GM19324 (cell line): ENCODE results near the gene UNK.

ENCODE experiments used
- ATAC-seq: cut with Tn5 transposase; IDR thresholded peaks from one replicate; pipeline ENCODE4 v1.9.1; 2021; ENCODE audit warnings: mild to moderate bottlenecking, moderate library complexity; ENCODE audit not compliant: unreplicated experiment, low FRiP score

UNK gene

GRCh38 chr17:75784473-75785015 lies at the start of gene UNK:
TSS of gene UNK (plus strand) at chr17:75784806. CDS start at chr17:75784881, 75 bp downstream.
- ATAC-seq: peak; percentile 70

GRCh38 chr17:75736173-75736835 lies 48.3 kb upstream of the UNK start:
- no peak for ATAC-seq

DNA sequence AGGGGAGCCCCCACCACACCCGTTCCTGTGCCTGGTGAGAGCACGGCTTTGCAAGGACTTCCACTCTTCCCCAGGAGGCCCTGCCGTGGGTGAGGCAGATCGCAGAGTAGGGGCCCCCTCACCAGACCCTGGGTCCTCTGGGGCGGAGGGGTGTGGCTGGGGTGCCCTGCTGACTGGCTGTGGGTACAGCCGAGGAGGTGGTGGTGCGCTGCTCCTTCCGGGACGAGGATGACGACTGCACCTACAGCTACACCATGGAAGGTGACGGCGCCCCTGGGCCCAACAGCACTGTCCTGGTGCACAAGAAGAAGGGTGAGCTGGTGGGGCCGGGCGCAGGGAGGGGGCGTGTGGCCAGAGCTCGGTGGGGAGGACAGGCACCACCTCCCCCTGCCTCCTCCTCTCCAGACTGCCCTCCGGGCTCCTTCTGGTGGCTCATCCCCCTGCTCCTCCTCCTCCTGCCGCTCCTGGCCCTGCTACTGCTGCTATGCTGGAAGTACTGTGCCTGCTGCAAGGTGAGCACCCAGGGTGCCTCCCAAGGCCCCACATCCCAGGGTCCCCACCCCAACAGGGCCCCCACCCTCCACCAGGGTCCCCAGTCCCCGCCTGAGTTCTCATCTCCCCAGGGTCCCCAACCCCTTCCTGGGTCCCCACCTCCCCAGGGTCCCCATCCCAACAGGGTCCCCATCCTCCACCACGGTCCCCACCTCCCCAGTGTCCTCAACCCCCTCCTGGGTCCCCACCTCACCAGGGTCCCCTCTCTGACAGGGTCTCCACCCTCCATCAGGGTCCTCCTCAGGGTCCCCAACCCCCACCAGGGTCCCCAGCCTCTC lies 47.3 kb upstream of the UNK start:
- ATAC-seq: no peak

DNA sequence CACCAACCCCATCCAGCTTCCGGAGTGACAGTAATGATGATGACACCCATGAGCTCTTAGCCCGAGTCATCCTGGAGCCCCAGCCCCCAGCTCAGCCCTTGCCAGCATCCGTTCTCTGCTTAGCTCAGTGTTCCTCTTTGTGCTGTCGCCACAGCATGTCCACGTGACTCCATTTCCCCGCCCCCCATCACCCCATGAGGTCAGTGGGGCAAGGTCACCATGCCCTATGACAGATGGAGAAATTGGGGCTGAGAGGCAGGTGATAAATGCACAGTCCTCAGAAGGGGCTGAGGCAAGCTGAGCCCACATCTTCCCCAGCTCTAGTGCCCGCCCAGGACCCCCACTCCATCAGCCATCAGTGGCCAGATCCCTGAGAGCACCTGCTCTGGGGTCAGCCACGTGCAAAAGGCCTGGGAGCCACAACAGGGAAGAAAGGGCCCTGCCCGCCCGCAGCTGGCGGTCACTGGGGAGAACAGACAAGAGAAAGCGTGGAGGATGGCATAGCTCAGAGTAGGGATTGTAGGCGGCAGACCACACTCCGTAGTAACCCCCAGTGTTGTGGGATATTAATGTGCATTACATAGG lies 46.3 kb upstream of the UNK start:
- ATAC-seq: no peak

GRCh38 chr17:75739174-75739573 lies 45.4 kb upstream of the UNK start:
- no peak for ATAC-seq

GRCh38 chr17:75739801-75740200 lies 44.8 kb upstream of the UNK start:
- no peak for ATAC-seq

DNA sequence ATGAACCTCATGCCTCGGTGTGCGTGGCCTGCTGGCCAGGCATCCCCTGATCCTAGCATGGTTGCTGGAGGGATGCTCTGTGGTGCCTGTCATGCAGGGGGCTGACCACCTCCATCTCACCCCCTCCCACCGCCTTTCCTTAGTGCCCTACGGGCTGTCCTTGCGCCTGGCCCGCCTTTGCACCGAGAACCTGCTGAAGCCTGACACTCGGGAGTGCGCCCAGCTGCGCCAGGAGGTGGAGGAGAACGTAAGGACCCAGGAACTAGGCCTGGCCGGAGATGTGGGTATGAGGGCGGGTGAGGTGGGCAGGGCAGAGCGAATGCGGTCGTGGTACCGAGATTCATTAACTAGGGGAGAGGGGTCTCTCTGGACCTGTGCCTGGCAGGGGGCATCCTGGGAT lies 44.4 kb upstream of the UNK start:
- ATAC-seq: no peak

- no peak for ATAC-seq
These were observed 44.0 kb upstream of the UNK start for GRCh38 chr17:75740631-75741077.

- ATAC-seq: no peak
These were observed 42.3 kb upstream of the UNK start for GRCh38 chr17:75742337-75742736.

GRCh38 chr17:75743625-75744206 lies 40.9 kb upstream of the UNK start:
- no peak for ATAC-seq

- no peak for ATAC-seq
These were observed 35.9 kb upstream of the UNK start for GRCh38 chr17:75748706-75749105.

DNA sequence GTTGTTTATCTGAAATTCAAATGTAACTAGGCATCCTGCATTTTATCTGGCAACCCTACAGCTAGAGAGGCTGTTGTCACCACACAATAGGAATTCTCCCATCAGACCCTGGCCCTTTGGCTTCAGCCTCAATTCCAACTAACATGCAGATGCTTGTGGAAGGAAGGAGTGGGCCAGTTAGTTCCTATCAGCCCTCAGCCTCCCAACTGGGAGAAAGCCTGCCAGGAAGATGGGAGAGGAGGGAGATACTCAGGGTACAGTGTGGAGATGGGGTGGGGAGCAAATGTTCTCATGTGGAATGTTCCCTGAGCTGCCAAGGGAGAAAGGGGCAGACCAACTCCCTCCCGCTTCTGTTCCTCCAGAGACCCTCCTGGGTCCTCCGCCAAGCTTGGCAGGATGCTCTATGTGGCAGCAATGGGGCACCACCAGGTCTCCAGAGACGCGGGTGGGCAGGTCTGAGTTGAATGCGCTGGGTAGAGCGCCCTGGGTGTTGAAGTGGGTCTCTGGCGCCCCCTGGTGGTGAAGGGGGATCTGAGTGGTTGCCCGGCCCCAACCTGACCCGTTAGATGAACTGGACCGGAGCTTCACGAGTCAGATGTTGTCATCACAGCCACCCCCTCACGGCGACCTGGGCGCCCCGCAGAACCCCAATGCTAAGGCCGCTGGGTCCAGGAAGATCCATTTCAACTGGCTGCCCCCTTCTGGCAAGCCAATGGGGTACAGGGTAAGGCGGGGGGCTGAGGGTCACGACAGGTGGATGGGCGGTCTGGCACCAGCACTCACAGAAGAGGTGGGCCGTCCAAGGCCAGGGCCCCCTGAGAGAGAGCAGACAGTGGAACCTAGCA lies 34.8 kb upstream of the UNK start:
- no peak for ATAC-seq

DNA sequence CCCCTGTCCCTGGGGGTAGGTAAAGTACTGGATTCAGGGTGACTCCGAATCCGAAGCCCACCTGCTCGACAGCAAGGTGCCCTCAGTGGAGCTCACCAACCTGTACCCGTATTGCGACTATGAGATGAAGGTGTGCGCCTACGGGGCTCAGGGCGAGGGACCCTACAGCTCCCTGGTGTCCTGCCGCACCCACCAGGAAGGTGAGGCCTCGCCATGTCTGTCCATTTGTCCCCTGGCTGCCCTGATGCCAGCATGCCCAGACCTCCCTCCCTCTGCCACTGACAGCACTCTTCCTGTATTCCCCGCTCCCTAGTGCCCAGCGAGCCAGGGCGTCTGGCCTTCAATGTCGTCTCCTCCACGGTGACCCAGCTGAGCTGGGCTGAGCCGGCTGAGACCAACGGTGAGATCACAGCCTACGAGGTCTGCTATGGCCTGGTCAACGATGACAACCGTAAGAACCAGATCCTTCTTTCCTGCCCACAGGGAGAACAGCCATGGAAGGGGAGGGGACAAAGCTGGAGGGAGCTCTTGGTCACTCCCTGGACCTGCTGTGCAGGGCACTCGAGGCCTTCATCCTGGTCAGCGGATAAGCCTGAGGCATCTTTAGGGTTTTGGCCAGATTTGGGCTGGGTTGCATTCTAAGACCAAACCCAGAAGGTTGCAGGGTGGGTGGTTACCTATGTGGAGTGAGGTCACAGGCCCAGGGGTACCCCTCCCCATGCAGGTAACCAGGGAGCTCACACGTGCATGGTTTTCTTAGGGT lies 33.8 kb upstream of the UNK start:
- ATAC-seq: no peak

DNA sequence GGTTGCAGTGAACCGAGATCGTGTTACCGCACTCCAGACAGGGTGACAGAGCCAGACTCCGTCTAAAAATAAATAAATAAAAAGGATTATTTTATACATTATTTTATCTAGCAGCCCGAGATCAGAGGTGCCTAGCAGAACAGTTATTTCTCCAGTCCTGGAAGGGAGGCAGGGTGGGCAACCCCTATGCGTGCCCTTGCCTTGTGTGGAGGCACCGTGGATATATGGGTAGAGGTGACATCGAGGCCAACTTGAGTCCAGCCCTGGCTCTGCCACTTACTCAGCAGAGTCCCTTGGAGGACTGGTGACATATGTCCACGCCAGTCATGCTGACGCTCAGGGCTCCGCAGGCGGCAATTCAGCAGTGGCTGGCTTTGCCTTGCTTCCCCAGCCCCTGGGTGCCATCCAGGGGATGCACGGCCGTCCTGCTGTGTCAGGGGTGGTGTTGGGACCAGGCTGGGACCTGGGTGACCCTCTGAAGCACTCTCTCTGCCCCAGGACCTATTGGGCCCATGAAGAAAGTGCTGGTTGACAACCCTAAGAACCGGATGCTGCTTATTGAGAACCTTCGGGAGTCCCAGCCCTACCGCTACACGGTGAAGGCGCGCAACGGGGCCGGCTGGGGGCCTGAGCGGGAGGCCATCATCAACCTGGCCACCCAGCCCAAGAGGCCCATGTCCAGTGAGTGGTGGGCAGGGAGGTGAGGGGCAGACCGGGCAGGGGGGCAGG lies 32.8 kb upstream of the UNK start:
- ATAC-seq: no peak

- no peak for ATAC-seq
These were observed 32.2 kb upstream of the UNK start for GRCh38 chr17:75752405-75752709.

GRCh38 chr17:75752802-75753513 lies 31.6 kb upstream of the UNK start:
- no peak for ATAC-seq

DNA sequence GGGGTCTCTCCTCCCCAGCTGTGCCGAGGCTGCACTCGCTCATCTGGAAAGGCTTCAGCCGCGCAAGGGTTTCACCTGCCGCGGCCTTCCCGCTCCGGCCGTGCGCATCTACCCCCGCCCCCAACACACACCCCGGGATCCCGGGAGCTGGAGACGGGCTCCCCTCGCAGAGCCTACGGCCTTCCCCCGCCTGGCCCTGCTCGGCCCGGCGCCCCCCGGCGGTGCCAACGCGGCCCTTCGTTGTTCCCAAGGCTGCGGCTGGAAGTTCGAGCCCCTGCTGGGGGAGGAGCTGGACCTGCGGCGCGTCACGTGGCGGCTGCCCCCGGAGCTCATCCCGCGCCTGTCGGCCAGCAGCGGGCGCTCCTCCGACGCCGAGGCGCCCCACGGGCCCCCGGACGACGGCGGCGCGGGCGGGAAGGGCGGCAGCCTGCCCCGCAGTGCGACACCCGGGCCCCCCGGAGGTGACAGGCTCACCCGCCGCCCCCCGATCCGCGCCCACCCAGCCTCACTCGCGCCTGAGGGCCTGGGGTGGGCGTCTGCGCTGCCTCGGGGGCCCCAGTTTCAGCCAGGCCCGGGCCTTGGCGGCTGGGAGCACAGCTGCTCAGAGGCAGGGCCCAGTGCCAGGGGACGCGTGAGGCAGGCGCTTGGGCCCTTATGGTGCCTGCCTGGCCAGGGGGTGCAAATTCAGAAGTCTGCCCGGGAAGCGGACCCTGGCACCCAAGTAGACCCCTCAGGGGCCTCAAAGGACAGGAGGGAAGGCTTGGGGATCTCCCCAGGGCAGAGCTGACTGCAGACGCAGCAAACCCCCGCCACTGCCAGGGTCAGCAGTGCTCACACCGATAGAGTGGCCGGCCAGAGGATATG lies 30.9 kb upstream of the UNK start:
- peak; percentile 55 for ATAC-seq
